ENCODE measurements around the gene KMT5C.
"Not testable (repeated sequence)": the region's sequence is repeated elsewhere in the genome, so short reads cannot be mapped to it uniquely, and the experiment has no call there.

Gene KMT5C

GRCh38 chr19:55316646-55317045, 23.0 kb upstream of the KMT5C start:
- no peak for DNase-seq (ENCODE audit: low spot score)

- no peak for DNase-seq (ENCODE audit: low spot score)
Measured at GRCh38 chr19:55319785-55320184, 19.9 kb upstream of the KMT5C start.

GRCh38 chr19:55320844-55321419, 18.7 kb upstream of the KMT5C start:
- DNase-seq (ENCODE audit: low spot score): no peak

- DNase-seq (ENCODE audit: low spot score): no peak
Measured at GRCh38 chr19:55321466-55322137, 18.1 kb upstream of the KMT5C start.

GRCh38 chr19:55322204-55322885, 17.3 kb upstream of the KMT5C start:
- no peak for DNase-seq (ENCODE audit: low spot score)

GRCh38 chr19:55324662-55325061, 15.0 kb upstream of the KMT5C start:
- DNase-seq (ENCODE audit: low spot score): no peak

- DNase-seq (ENCODE audit: low spot score): no peak
Measured at GRCh38 chr19:55325172-55325571, 14.5 kb upstream of the KMT5C start, which contains the start of gene TMEM150B. Gene TMEM150B (minus strand): TSS chr19:55325341. CDS start chr19:55321036, 4,305 bp downstream.

- not testable (repeated sequence) for DNase-seq (ENCODE audit: low spot score)
Measured at GRCh38 chr19:55328774-55329318, 10.8 kb upstream of the KMT5C start.

- DNase-seq (ENCODE audit: low spot score): not testable (repeated sequence)
Measured at GRCh38 chr19:55329791-55330190, 9.9 kb upstream of the KMT5C start.

- no peak for DNase-seq (ENCODE audit: low spot score)
Measured at GRCh38 chr19:55333870-55334269, 5.8 kb upstream of the KMT5C start.

- DNase-seq (ENCODE audit: low spot score): no peak
Measured at GRCh38 chr19:55336101-55336500, 3.6 kb upstream of the KMT5C start.

GRCh38 chr19:55339889-55340783, 460 bp downstream of the KMT5C start:
- DNase-seq (ENCODE audit: low spot score): no peak

GRCh38 chr19:55340784-55341147, 1.1 kb downstream of the KMT5C start:
- DNase-seq (ENCODE audit: low spot score): no peak

- DNase-seq (ENCODE audit: low spot score): peak; percentile 56
Measured at GRCh38 chr19:55341171-55341588, 1.5 kb downstream of the KMT5C start.

GRCh38 chr19:55341595-55342531, 2.2 kb downstream of the KMT5C start:
- no peak for DNase-seq (ENCODE audit: low spot score)

GRCh38 chr19:55344444-55344843, 4.8 kb downstream of the KMT5C start:
- DNase-seq (ENCODE audit: low spot score): no peak

GRCh38 chr19:55345101-55345817, 5.6 kb downstream of the KMT5C start:
- DNase-seq (ENCODE audit: low spot score): no peak

- no peak for DNase-seq (ENCODE audit: low spot score)
Measured at GRCh38 chr19:55345818-55346724, 6.4 kb downstream of the KMT5C start.
